GM12892 (cell line): ENCODE results near the gene TLR4.

ENCODE experiments used
- POLR2A ChIP-seq: IDR thresholded peaks from 2 replicates; pipeline ENCODE4 v1.6.1; 2011; ENCODE audit warnings: low read depth, low read length, control low read depth
- POLR2AphosphoS5 ChIP-seq: IDR thresholded peaks from 2 replicates; pipeline ENCODE4 v1.6.1; 2011; ENCODE audit warnings: low read depth, low read length, control low read depth

GRCh38 chr9:117725426-117725887, 21.3 kb downstream of the TLR4 start:
- TF ChIP-seq POLR2A, result no peak
- TF ChIP-seq POLR2AphosphoS5, result no peak
